GM18907 (cell line): ENCODE data around the gene FOLR2.

Experiments used
- ATAC-seq: cut with Tn5 transposase; IDR thresholded peaks from one replicate; pipeline ENCODE4 v1.9.1; 2021; ENCODE audit warnings: mild to moderate bottlenecking, moderate library complexity; ENCODE audit not compliant: unreplicated experiment

Gene FOLR2

DNA sequence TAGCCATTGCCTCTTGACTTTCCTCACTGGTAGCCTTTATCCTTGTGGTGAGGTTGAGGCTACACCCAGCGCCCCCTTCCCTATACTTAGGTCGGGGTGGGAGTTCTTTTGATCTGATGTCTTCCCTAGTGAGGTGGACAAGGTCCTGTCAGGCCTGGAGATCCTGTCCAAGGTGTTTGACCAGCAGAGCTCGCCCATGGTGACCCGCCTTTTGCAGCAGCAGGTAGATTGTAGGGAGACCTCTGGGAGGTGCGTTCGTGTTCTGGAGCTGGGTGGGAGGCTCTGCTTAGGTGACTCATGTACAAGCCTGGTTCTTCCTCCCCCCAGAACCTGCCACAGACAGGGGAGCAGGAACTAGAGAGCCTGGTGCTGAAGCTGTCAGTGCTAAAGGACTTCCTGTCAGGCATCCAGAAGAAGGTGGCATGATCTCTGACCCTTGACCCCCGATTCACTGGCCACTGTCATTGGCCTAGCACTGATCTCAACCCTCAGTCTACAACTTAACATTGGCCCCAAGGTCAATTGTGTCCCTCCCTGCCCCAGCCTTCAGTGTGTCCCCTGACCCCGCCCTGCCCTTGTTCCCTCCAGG lies 12.8 kb downstream of the FOLR2 start:
- no peak for ATAC-seq

DNA sequence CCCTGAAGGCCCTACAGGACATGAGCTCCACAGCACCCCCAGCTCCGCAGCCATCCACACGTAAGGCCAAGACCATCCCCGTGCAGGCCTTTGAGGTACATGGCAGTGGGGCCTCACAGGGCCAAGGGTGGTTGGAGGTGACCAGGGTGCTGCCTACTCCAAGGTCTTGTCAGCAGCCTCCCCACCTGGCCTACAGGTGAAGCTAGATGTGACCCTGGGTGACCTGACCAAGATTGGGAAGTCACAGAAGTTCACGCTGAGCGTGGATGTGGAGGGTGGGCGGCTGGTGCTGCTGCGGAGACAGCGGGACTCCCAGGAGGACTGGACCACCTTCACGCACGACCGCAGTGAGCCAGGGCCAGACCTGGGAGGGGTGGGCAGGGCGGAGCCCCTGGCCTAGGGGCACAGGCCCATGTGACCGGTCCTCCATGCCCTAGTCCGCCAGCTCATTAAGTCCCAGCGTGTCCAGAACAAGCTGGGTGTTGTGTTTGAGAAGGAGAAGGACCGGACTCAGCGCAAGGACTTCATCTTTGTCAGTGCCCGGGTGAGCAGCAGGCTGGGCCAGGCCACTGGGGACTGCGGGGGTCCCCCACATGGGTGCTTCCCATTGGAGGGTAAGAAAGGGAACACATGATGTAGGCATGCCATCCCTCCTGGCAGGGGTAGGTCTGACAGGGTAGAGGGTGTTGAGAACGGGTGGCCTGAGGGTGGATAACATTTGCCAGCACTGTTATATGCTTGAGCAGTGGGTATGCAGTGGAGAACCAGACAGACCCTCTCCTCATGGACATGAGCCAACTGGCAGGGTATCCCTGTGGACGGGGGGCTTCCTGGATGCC lies 13.6 kb downstream of the FOLR2 start:
- ATAC-seq, result no peak

DNA sequence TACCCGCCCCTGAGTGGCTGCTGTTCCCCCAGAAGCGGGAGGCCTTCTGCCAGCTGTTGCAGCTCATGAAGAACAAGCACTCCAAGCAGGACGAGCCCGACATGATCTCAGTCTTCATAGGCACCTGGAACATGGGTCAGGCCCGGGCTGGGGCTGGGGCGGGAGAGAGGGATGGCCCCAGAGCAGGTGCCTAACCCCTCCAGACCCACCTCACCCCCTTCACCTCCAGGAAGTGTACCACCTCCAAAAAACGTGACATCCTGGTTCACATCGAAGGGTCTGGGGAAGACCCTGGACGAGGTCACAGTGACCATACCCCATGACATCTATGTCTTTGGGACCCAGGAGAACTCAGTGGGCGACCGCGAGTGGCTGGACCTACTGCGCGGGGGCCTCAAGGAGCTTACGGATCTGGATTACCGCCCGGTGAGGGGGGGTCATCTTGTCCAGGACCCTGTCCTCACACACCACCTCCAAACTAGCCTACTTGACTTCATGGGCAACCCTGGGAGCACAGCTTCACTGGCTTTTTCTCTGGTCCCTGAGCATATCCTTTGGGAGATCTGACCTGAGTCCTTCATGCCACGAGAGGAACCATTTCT lies 14.3 kb downstream of the FOLR2 start:
- ATAC-seq, result no peak

DNA sequence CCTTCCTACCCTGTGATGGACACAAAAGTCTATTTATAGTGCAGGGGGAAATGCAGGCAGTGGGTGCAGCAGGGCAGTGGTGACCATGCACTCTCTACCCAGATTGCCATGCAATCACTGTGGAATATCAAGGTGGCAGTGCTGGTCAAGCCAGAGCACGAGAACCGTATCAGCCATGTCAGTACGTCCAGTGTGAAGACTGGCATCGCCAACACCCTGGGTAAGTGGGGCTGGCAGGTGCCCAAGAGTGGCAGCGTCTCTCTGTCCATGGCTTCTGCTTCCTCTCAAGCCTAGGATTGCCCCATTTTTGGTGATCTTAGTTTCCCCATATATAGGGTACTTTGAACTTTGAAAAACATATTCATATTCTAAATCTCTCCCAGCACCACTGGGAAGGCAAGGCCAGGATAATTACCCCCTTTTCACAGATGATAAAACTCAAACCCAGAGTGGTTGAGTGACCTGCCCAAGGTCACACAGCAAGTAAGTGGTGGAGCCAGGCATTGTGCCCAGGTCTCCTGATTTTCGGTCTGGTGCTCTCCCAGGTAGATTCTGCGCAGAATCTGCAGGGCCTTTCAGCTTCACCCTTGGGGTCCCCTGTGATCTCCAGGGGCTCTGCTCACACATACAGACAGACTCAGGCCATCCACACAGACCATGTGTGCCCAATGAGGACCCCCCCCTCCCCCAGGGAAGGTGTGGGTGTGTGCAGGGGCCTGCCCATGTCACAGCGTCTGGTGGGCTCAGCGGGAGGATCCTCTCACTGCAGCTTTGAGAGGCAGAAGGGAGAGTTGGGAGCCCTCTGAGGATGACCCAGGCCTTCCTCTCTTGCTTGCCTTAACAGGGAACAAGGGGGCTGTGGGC lies 15.0 kb downstream of the FOLR2 start:
- no peak for ATAC-seq

DNA sequence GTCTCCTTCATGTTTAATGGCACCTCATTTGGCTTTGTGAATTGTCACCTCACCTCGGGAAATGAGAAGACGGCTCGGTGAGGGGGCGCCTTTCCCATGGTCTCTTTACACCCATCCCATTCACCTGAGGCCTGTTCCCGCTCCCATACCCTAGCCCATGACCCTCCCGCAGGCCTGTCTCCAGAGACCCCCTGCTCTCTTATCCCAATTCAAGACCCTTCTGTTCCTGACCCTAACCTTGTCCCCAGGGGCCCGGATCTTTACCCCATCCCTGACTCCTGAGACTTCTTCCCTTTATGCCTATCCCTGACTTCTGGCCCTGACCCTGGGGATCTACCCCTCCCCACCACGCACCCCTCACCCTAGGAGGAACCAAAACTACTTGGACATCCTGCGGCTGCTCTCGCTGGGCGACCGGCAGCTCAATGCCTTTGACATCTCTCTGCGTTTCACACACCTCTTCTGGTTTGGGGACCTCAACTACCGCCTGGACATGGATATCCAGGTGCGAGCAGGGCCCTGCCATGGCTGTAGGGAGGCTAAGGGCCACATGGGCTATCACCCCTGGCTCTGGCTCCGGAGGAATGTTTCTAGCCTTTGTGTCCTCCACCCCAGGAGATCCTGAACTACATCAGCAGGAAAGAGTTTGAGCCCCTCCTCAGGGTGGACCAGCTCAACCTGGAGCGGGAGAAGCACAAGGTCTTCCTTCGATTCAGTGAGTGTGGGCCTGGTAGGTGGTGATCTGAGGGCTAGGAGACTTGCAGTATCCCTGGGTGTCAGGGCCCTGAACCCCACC lies 15.9 kb downstream of the FOLR2 start:
- ATAC-seq, result no peak

DNA sequence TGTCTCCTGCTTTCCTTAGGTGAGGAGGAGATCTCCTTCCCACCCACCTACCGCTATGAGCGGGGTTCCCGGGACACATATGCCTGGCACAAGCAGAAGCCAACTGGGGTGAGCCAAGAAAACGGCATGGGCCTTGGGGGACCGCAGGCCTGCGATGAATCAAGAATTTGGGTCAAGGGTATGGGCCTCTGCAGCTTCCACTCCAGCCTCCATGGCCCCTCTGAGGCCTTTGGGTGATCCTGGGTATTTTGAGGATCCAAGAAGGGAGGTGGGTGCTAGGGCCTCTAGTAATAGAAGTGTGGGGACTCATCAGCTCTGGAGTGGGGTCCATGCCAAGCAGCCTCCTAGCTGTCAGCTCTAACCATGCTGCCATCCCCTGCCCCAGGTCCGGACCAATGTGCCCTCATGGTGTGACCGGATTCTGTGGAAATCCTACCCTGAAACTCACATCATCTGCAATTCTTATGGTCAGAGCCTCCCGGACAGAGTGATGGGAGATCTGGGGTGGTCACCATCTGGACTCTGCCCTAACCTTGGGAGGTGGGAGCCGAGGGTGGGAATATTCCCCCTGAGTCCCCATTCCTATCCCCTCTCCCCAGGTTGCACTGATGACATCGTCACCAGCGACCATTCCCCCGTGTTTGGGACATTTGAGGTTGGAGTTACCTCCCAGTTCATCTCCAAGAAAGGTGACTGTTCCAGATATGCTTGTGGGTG lies 16.6 kb downstream of the FOLR2 start:
- ATAC-seq, result no peak

DNA sequence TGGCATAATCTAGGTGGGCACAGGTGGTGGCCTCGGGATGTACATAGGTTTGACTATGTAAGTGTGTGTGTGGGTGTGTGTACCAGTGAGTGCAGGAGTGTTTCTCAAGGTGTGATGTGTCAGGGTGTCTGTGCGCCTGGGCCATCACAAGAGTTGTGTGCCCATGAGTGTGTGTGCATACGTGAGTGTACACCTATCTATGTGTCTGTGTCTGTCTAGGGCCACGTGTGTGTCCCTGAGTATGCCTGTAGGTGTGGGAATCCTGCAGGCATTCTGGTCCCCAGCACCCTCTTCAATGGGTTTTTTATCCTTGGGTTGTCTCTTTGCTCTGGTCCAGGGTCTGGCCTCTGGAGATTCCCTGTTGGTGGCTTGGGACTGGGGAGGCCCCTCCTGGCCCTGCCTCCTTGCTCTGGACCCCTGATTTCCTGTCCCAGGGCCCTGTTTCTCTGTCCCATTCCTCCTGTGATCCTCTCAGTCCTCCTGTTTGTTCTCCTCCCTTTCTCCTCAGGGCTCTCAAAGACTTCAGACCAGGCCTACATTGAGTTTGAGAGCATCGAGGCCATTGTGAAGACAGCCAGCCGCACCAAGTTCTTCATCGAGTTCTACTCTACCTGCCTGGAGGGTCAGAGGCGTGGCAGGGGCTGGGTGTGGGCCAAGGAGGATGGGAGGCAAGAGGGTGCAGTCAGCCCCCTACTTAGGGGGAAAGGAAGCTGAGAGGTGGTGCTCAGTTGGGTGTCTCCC lies 17.3 kb downstream of the FOLR2 start:
- ATAC-seq, result no peak

DNA sequence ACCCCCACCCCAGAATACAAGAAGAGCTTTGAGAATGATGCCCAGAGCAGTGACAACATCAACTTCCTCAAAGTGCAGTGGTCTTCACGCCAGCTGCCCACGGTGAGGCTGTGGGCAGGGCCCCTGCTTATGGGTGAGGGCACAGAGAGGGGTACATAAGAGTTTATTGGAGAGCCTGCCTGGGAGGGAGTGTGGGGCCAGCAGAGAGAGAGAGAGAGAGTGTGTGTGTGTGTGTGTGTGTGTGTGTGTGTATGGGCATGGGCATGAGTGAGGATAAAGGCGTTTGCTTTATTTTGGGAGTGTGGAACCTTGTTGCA lies 17.9 kb downstream of the FOLR2 start:
- no peak for ATAC-seq

DNA sequence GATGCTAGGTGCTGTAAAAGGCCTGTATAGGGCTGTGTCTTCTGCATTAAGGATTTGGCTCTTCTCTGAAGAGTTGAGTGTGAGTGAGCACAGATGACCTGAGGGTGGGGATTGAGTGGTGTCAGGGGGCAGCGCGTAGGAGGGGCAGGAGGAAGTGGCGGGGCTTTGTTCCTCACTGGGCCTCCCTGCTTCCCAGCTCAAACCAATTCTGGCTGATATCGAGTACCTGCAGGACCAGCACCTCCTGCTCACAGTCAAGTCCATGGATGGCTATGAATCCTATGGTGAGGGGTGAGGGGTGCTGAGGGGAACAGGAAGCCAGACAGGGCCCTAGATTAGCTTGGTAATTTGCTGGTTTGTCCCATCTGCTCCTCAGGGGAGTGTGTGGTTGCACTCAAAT lies 18.3 kb downstream of the FOLR2 start:
- ATAC-seq, result no peak

DNA sequence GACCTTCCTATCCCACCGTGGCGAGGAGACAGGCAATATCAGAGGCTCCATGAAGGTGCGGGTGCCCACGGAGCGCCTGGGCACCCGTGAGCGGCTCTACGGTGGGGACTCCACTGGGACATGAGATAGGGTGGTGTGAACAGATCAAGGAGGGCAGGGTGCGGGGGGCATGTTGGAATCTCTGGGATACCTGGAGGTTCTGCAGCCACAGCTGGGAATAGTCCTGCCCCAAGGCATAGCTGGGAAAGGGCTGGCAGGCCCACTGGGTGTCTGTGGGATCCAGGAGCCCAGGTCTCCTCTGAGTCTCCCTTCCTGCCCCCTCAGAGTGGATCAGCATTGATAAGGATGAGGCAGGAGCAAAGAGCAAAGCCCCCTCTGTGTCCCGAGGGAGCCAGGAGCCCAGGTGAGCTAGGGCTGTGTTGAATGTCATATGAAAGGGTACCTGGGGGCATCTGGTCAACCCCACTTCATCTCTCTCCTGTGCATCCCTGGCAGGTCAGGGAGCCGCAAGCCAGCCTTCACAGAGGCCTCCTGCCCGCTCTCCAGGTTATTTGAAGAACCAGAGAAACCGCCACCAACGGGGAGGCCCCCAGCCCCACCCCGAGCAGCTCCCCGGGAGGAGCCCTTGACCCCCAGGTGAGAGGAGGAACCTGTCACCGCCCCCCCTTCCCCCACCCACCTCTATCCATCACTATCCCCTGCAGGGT lies 18.9 kb downstream of the FOLR2 start:
- ATAC-seq, result no peak

DNA sequence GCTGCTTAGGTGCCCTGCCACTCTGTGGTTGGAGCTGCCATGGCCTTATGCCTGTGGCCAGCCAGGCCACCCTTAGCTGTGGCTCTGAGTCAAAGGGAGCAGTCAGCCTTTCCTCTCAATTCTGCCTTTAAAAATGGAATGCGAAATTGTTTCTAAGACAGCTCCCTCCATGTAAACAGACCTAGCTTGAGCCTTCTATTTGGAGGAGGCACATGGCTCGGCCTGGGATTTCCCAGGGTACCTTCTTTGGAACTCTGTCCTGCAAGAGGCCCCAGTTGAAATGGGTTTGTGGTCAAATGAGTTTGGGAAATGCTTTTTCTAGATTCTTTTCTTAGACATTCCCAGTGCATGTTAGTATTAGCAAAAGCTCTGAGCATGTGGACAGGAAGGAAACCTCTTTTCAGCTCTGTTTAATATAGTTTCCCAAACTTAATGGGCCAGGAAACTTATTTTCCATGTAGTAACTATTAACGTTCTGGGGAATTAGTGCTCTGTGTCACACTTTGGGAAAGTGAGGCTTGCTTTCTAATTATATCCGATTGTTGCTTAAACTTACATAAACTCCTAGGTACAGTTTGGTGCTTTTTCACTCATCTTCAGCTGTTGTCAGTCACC lies 19.6 kb downstream of the FOLR2 start:
- no peak for ATAC-seq

DNA sequence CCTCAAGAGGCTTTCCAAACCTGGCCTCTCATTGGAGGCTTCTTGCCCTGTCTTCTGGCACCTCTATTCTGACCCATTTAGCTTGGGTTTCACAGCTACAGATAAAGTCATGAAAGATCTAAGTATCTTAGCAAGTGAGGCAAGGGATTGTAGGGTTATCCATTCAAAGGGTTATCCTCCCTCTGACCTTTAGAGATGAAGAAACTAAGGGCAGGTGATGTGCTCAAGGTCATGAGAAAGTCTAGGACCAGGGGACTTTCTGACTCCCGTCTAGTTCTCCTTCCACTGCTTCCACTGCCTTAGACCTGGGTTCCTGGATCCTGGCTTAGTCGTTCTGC lies 20.1 kb downstream of the FOLR2 start:
- no peak for ATAC-seq

DNA sequence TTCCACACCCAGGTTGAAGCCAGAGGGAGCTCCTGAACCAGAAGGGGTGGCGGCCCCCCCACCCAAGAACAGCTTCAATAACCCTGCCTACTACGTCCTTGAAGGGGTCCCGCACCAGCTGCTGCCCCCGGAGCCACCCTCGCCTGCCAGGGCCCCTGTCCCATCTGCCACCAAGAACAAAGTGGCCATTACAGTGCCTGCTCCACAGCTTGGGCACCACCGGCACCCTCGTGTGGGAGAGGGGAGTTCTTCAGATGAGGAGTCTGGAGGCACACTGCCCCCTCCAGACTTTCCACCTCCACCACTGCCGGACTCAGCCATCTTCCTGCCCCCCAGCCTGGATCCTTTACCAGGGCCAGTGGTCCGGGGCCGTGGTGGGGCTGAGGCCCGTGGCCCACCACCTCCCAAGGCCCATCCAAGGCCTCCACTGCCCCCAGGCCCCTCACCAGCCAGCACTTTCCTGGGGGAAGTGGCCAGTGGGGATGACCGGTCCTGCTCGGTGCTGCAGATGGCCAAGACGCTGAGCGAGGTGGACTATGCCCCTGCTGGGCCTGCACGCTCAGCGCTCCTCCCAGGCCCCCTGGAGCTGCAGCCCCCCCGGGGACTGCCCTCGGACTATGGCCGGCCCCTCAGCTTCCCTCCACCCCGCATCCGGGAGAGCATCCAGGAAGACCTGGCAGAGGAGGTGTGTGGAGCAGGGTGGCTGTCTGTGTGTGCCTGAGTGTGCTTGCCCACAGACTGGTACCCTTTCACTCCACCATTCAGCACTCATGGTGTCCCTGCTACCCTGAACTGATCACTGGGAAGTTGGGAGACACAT lies 20.7 kb downstream of the FOLR2 start:
- no peak for ATAC-seq

DNA sequence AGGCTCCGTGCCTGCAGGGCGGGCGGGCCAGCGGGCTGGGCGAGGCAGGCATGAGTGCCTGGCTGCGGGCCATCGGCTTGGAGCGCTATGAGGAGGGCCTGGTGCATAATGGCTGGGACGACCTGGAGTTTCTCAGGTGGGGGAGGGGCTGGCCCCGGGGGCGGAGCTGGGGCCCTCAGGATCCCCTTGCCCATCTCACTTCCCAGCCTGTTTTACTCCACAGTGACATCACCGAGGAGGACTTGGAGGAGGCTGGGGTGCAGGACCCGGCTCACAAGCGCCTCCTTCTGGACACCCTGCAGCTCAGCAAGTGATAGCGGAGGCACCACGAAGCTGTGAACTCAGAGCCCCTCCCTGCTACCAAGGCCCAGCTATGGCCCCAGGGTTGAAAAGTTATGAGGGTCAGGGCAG lies 21.5 kb downstream of the FOLR2 start:
- no peak for ATAC-seq

DNA sequence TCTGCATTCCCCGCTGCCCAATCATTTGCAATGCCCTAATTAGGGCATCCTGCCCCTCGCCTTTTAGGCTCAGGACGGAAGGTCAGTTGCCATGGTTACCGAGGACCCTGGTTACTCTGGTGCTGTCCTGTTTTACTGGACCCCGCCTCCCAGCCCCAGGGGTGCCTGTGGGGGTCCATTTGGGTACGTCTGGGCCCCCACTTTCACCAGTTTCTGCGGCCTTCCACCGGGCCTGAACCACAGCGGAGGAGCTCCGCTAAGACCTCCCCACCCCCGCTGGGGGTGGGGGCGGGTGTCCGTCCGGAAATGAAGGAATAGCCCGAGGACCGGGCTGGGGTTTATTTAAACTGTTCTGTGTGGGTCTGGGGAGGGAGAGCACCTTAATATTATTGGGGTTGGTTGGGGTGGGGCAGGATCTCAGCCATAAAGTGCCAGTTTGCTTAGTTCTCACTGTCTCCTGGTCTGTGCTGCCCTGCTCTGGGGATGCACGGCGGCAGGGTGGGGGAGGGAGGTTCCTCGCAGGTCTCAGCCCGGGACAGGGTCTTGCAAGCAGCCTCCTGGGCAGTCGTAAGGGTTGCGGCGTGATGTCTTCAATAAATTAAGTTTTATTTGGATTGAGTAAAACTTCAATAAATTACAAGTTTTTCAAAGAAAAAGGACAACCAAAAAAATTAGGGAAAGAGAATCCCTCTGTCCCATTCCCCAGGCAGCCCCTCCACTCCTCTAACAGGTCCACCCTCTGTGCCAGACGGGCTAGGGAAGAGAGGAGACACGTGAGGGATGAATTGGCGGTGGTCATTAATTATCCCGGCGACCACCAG lies 22.1 kb downstream of the FOLR2 start:
- ATAC-seq, result no peak

DNA sequence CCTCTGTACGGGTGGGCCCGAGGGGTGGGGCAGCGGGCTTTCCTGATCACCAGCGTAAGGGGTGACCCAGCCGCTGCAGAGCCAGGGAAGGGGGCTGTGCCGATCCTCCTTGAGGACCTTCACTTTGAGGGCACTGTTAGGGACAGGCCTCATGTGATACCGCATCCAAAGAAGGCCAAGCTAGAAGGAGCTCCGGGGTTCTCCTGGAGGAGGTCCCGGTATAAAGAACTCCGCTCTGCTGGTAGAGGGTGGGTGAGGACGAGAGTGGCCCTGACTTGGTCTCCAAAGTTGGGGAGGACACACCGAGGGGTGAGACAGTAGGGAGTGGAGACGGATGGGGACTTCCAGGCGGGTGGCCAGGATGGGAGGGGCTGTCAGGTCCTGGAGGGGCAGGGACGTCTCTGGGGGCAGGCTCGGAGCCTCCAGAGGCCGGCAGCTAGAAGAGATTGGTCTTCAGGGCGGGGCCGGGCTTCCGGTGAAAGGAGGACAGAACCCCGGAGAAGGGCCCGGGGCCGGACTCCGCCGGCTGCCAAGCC lies 22.8 kb downstream of the FOLR2 start:
- no peak for ATAC-seq
